Stimulated activated CD4-positive, alpha-beta T cell treated with anti-CD3 and anti-CD28 coated beads, Interleukin-4, amount 100 ng/mL, for 1 hour (primary cell): Measurements from ENCODE around the gene DDX6.
"Not testable (repeated sequence)": the region's sequence is repeated elsewhere in the genome, so short reads cannot be mapped to it uniquely, and the experiment has no call there.

Source experiments
- DNase-seq: peaks from one replicate; pipeline ENCODE4 v3.0.0-alpha.2; 2020

The DDX6 gene

GRCh38 chr11:118790357-118791110 is 430 bp downstream of the DDX6 start:
- peak; percentile 50 for DNase-seq

- peak; percentile 23 for DNase-seq
Observed at GRCh38 chr11:118789501-118790356, 1.2 kb downstream of the DDX6 start.

GRCh38 chr11:118786657-118787056 is 4.3 kb downstream of the DDX6 start:
- DNase-seq: no peak

GRCh38 chr11:118785362-118785761 is 5.6 kb downstream of the DDX6 start:
- no peak for DNase-seq

- DNase-seq: no peak
Observed at GRCh38 chr11:118783724-118784495, 7.1 kb downstream of the DDX6 start.

- DNase-seq: not testable (repeated sequence)
Observed at GRCh38 chr11:118783324-118783723, 7.6 kb downstream of the DDX6 start.

GRCh38 chr11:118778898-118779297 is 12.1 kb downstream of the DDX6 start:
- no peak for DNase-seq

- no peak for DNase-seq
Observed at GRCh38 chr11:118774032-118774431, 16.9 kb downstream of the DDX6 start.

GRCh38 chr11:118771547-118772288 is 19.2 kb downstream of the DDX6 start:
- DNase-seq: no peak

GRCh38 chr11:118768690-118769089 is 22.3 kb downstream of the DDX6 start:
- DNase-seq: no peak

GRCh38 chr11:118766035-118766434 is 24.9 kb downstream of the DDX6 start:
- no peak for DNase-seq

- not testable (repeated sequence) for DNase-seq
Observed at GRCh38 chr11:118765095-118765691, 25.8 kb downstream of the DDX6 start.

- no peak for DNase-seq
Observed at GRCh38 chr11:118763041-118763440, 27.9 kb downstream of the DDX6 start.

GRCh38 chr11:118761981-118762380 is 29.0 kb downstream of the DDX6 start:
- DNase-seq: not testable (repeated sequence)

- DNase-seq: no peak
Observed at GRCh38 chr11:118757876-118758399, 33.0 kb downstream of the DDX6 start.

GRCh38 chr11:118752654-118753053 is 38.3 kb downstream of the DDX6 start:
- no peak for DNase-seq

- no peak for DNase-seq
Observed at GRCh38 chr11:118749429-118749828, 41.5 kb downstream of the DDX6 start.

GRCh38 chr11:118748056-118748455 is 42.9 kb downstream of the DDX6 start:
- DNase-seq: no peak

GRCh38 chr11:118746988-118747585 is 43.9 kb downstream of the DDX6 start:
- no peak for DNase-seq

GRCh38 chr11:118744046-118744445 is 46.9 kb downstream of the DDX6 start:
- no peak for DNase-seq

GRCh38 chr11:118742304-118742703 is 48.7 kb downstream of the DDX6 start:
- DNase-seq: no peak
